Common myeloid progenitor, CD34-positive (primary cell): ENCODE measurements around the gene DNAH8.

Source experiments
- CTCF ChIA-PET: fragments of 350-600 bp; sonication (Branson Sonifier 250); formaldehyde crosslinking; loops from one replicate; lab custom pipeline; 2021; ENCODE audit warnings: antibody characterized with exemption; lab: Charles Lee
- POLR2A ChIA-PET: fragments of 350-600 bp; sonication (Branson Sonifier 250); formaldehyde crosslinking; loops from one replicate; lab custom pipeline; 2021; ENCODE audit warnings: antibody characterized with exemption; lab: Charles Lee
- DNase-seq, 3 donors: peaks; one replicate each; pipeline versions ENCODE4 v3.0.0 to v3.0.0-alpha.2; 2013
- H3K27ac ChIP-seq, 2 experiments: 1 replicate in 1 of 2; 2 replicates in 1 of 2; pipeline ENCODE4 v1.7.0; 2013; ENCODE audit warnings: inconsistent platforms in 2 of 2, low read length in 2 of 2, mild to moderate bottlenecking in 2 of 2, low read depth in 1 of 2, moderate library complexity in 1 of 2; ENCODE audit not compliant: severe bottlenecking in 2 of 2, insufficient read depth in 1 of 2, poor library complexity in 1 of 2
- H3K27me3 ChIP-seq, 5 experiments: replicated peaks in 2 of 5; 1 replicate in 3 of 5; 2 replicates in 2 of 5; pipeline versions ENCODE4 v1.6.1 to v1.7.0; 2013; ENCODE audit warnings: low read length in 4 of 5, mild to moderate bottlenecking in 2 of 5, moderate library complexity in 2 of 5, inconsistent platforms in 1 of 5; ENCODE audit not compliant: insufficient read depth in 5 of 5, control insufficient read depth in 4 of 5
- H3K36me3 ChIP-seq, 4 experiments: 1 replicate in 2 of 4; 2 replicates in 2 of 4; pipeline versions ENCODE4 v1.6.1 to v1.7.0; 2013; ENCODE audit warnings: low read length in 3 of 4, control low read depth in 1 of 4, mild to moderate bottlenecking in 1 of 4; ENCODE audit not compliant: control insufficient read depth in 4 of 4, insufficient read depth in 4 of 4
- H3K4me1 ChIP-seq, 4 experiments: 1 replicate in 3 of 4; 2 replicates in 1 of 4; pipeline versions ENCODE4 v1.6.1 to v1.7.1; 2013; ENCODE audit warnings: low read length in 3 of 4, mild to moderate bottlenecking in 3 of 4, control low read depth in 1 of 4, inconsistent platforms in 1 of 4, moderate library complexity in 1 of 4; ENCODE audit not compliant: control insufficient read depth in 4 of 4, insufficient read depth in 4 of 4; ENCODE audit errors: control extremely low read depth in 1 of 4
- H3K4me3 ChIP-seq, 7 experiments: 1 replicate in 4 of 7; 2 replicates in 3 of 7; pipeline versions ENCODE4 v1.5.1 to v1.7.0; 2013; ENCODE audit warnings: mild to moderate bottlenecking in 7 of 7, low read length in 6 of 7, moderate library complexity in 6 of 7, inconsistent platforms in 2 of 7, low read depth in 2 of 7, control low read depth in 1 of 7; ENCODE audit not compliant: insufficient read depth in 4 of 7, control insufficient read depth in 1 of 7; ENCODE audit errors: extremely low read depth in 1 of 7
- H3K9me3 ChIP-seq, 5 experiments: 1 replicate in 4 of 5; 2 replicates in 1 of 5; pipeline versions ENCODE4 v1.6.1 to v1.7.1; 2013; ENCODE audit warnings: low read length in 4 of 5, mild to moderate bottlenecking in 2 of 5, inconsistent platforms in 1 of 5, low read depth in 1 of 5, moderate library complexity in 1 of 5; ENCODE audit not compliant: control insufficient read depth in 4 of 5, insufficient read depth in 2 of 5; ENCODE audit errors: control extremely low read depth in 1 of 5
- WGBS: methylation state at CpG from one replicate; pipeline ENCODE4 v1.1.5; 2013; ENCODE audit not compliant: insufficient coverage; 5-methylcytosine and 5-hydroxymethylcytosine counted together

The DNAH8 gene

GRCh38 chr6:39073471-39074355, 358.6 kb downstream of the DNAH8 start:
- H3K36me3 ChIP-seq, result no peaks in the 10 kb centered on the region
- H3K9me3 ChIP-seq, result peaks cover 0 to 4% (median 0%) of the 10 kb centered on the region in 5 experiments
- over 99% methylated on average over 15 of the region's 17 CpGs for WGBS
- H3K4me1 ChIP-seq, result no peaks in the 10 kb centered on the region
- no peak for DNase-seq
- CTCF ChIA-PET, result interaction anchor here (0.8 to 1.7 kb wide), 4 partner anchors 12 to 236 kb away, joined by 3 to 4 read pairs (median 3); no protein-coding TSS in a partner anchor
- POLR2A ChIA-PET, result no interaction called here
- H3K4me3 ChIP-seq, result no peak overlapping the region
- peaks cover 0 to 36% (median 13%) of the 10 kb centered on the region in 5 experiments for H3K27me3 ChIP-seq
- no peak overlapping the region for H3K27ac ChIP-seq

DNA sequence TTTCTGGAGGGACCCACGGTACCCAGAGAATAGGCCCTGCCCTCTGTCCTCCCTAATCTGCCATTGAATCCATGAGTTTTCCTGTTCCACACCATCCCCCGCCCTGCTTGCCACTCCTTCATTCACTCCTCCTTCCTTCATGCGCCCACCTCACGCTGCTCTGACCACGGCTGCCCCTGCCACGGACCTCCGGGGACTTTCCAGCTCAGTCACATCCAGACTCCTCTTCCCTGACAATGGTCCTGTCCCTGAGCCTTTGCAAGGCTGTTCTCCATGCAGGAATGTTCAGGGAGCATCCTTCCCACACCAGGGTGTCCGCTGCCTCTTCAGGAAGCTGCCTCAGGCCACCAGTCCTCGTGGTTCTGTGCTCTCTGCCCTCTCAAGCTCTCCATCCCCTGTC, 359.4 kb downstream of the DNAH8 start:
- ChIA-PET CTCF (interaction anchor here (0.8 to 1.7 kb wide), 3 partner anchors 13 to 64 kb away, joined by 3 to 4 read pairs (median 3); no protein-coding TSS in a partner anchor), POLR2A (no interaction called here)
- Histone ChIP-seq H3K36me3 (no peaks in the 10 kb centered on the region), H3K27me3 (peaks cover 2 to 40% (median 13%) of the 10 kb centered on the region in 5 experiments), H3K27ac (no peak overlapping the region), H3K9me3 (peaks cover 0 to 4% (median 0%) of the 10 kb centered on the region in 5 experiments), H3K4me1 (no peaks in the 10 kb centered on the region), H3K4me3 (no peak overlapping the region)
- 91% methylated on average over 7 of the region's 9 CpGs for WGBS
- DNase-seq, result no peak

DNA sequence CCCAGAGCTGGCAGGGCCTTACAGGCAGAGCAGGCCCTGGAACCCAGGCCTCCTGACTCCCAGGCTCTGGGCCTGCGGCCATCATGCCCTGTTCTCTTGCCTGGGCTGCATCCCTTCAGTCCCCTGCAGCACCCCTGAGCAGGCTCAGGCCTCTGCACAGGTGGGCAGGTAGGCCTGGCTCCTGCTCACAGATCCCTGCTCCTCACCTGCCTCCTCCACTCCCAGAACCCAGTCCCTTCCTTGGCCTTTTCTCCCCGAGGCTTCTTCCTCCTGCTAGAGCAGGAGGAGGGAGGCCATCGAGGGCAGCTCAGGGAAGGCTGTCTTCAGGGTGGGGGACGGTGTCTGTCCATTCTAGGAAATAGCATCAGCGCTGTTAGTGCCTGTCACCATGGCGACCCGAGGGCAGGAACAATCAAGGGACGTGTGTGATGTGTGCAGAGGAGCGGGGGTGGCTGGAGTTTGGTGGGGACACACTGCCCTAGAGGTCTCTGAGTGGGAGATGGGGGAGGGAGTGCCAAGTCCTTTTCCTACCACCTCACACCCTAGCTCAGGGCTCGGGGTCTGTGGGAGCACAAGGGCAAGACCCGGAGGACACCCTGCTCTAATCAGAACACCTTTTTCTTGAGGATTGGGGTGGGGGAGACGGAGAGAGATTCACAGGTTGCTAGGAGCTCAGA, 360.0 kb downstream of the DNAH8 start:
- 100% methylated on average over 2 of the region's 12 CpGs for WGBS
- Histone ChIP-seq H3K9me3 (no peaks in the 10 kb centered on the region), H3K4me1 (no peaks in the 10 kb centered on the region), H3K36me3 (no peaks in the 10 kb centered on the region), H3K27ac (no peak overlapping the region), H3K27me3 (peaks cover 4 to 40% (median 15%) of the 10 kb centered on the region in 5 experiments), H3K4me3 (no peak overlapping the region)
- no peak for DNase-seq
- CTCF ChIA-PET, result interaction anchor here (0.8 to 2.0 kb wide), 5 partner anchors 13 to 63 kb away, joined by 3 to 5 read pairs (median 4); no protein-coding TSS in a partner anchor
- POLR2A ChIA-PET, result no interaction called here

DNA sequence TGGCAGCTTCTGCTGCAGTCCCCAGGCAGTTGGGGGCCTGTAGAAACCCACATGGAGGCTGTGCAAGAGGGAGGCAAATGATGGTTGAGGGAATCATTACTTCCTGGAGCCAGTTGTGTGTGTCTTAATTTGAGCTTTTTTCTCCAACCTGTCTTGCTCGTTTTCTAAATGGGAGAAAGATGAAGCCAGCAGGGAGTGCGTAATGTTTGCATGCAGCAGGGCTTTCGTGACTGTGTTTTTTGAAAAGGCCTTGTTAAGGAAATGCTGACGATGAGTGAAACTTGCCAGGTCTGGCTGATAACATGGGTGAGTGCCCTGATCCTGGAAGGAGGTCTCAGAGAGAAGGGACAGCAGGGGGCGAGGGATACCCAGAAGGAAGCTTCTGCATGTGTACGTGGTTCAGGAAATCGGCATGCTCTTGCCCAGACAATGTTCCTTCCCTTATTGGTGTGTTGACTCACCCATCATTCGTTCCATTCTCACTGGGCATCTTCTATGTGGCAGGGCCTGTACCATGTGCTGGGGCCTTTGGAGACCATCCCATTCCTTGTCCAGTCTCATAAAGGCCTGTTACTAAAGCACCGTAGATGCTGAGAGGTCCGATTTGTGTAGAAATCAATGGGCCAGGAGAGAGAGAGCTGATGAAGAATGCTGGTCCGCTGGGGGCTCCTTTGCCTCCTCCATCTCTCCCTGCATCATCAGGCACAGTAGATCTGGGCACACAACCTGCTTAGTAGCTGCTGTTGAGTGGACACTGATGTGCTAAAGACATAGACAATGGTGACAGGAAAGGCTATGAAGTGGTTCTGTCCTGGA, 360.9 kb downstream of the DNAH8 start:
- CTCF ChIA-PET, result interaction anchor here (1.0 to 2.0 kb wide), 3 partner anchors 12 to 64 kb away, joined by 3 to 5 read pairs (median 4); no protein-coding TSS in a partner anchor
- 80% methylated on average over 10 of the region's 11 CpGs for WGBS
- POLR2A ChIA-PET, result no interaction called here

DNA sequence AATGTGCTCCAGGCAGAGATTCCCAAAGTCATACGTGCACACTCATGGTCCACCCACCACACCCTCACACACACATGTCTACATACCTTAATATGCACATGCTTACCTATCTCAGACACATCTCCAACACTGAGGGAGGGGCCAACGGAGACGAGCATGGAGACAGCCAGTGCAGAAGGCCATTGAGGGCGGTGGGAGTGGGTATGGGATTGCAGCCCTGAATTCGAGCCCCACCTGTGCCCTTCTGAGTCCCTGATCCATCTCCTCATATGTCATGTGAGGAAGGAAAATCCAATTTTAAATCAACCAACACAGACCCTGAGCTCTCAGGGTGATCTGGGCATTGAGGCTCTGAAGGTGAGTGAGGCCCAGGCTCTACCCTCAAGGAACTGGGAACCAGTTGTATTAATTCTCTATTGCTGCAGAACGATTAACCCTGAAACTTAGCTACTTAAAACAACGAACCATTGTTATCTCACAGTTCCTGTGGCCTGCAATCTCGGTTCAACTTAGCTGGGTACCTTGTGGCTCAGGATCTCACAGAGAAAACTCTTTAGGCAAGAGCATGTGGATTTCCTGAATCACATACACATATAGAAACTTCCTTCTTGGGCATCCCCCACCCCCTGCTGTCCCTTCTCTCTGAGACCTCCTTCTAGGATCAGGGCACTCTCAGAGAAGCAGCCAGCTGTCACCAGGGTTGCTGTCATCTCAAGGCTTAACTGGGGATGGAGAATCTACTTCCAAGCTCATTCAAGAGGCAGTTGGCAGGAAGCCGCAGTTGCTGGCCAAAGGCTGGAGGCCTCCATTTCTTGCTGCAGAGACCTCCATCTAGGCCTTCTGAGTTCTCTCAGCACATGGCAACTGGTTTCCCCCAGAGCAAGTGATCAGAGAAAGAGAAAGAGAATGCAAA, 361.8 kb downstream of the DNAH8 start:
- no peak overlapping the region for H3K4me3 ChIP-seq
- 75% methylated on average over 5 of the region's 9 CpGs for WGBS
- no peak for DNase-seq
- no peaks in the 10 kb centered on the region for H3K4me1 ChIP-seq
- no peak overlapping the region for H3K27ac ChIP-seq
- no peaks in the 10 kb centered on the region for H3K36me3 ChIP-seq
- no peaks in the 10 kb centered on the region for H3K9me3 ChIP-seq
- POLR2A ChIA-PET, result no interaction called here
- peaks cover 2 to 53% (median 14%) of the 10 kb centered on the region in 5 experiments for H3K27me3 ChIP-seq
- CTCF ChIA-PET, result interaction anchor here (1.3 to 2.0 kb wide), 2 partner anchors 11 to 47 kb away, joined by 3 to 5 read pairs; no protein-coding TSS in a partner anchor

More for the DNA sequence above, 360.9 kb downstream of the DNAH8 start:
- Histone ChIP-seq H3K36me3 (no peaks in the 10 kb centered on the region), H3K9me3 (no peaks in the 10 kb centered on the region), H3K4me1 (no peaks in the 10 kb centered on the region), H3K27me3 (peaks cover 2 to 46% (median 12%) of the 10 kb centered on the region in 5 experiments), H3K27ac (no peak overlapping the region), H3K4me3 (no peak overlapping the region)
- DNase-seq, result no peak
